ENCODE measurements around the gene HK1.
"Not testable (repeated sequence)": the region's sequence is repeated elsewhere in the genome, so short reads cannot be mapped to it uniquely, and the experiment has no call there.

HK1 gene

DNA sequence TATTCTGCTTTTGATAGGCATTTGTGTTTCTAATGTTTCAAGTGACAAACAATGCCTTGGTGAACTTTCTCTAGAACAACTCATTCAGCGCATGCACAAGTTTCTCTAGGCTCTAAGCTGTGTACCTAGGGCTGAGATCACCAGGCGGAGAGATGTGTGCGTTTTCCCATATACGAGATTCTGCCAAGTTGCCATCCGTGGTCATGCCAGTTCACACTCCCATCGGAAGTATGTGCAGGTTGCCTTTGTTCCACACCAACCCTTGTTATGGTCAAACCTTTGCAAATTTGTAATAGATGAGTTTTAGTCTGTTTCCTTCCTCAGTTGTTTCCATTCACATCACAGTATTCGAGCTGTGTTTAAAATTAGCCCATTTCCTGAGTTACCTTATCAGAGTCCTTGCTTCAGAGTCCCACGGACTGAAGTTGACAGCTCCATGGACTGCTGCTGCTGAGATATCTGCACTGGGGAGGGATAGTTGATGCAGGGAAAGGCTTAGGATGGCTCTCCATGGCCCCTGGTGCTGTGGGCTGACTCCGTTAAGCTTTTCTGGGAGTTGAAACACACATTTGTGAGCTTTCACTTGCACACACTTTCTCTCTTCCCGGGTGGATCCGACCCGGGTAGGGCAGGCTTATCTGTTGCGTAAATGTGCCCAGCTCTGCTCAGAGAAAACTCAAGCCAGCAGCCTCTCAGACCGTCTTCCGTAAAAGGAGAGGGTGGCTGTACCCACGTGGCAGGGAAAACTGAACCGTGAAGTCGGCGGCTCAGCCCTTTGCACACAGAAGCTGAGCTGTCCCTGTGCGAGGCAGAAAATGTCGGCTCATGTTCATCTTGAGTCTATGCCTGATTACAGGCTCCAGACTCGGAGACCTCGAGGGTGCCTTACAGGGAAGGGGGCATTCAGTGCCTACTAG is 49.4 kb downstream of the HK1 start:
- peaks cover 13% of the 10 kb centered on the region for H3K4me1 ChIP-seq (ENCODE audit: low read length)

DNA sequence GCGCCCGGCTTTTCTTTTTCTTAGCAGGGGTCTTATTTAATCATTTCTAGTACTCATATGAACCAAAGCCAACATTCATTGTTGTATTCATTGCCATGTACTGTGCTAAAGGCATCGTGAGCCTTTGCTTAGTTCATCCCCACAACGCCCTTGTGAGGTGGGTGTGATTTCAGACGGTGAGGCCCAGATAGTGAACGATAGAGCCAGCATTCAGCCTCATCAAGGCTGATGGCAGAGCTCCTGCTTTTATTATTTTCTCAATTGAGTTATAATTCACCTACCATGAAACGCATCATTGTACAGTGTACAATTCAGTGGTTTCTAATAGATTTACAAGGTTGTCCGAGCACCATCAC is 50.1 kb downstream of the HK1 start:
- no peak overlapping the region for H3K27ac ChIP-seq (ENCODE audit: low read length)
- H2AFZ ChIP-seq (ENCODE audit: low read depth, low read length), result peak overlapping the region; percentile 30; the same call in 1 of the 2 replicates
- peaks cover 22% of the 10 kb centered on the region for H3K79me2 ChIP-seq (ENCODE audit: low read length)
- H3K4me2 ChIP-seq (ENCODE audit: low read length), result peak overlapping the region; percentile 82
- H3K4me3 ChIP-seq (ENCODE audit: low read length), result peak overlapping the region; percentile 63
- H3K9me3 ChIP-seq (ENCODE audit: insufficient read depth, low read length), result no peaks in the 10 kb centered on the region
- no peaks in the 10 kb centered on the region for H3K27me3 ChIP-seq (ENCODE audit: low read depth, low read length)
- TF ChIP-seq EZH2phosphoT487 (IDR thresholded peaks at IDR 0.05; ENCODE audit: low read depth), result no peak
- TF ChIP-seq CTCF (IDR thresholded peaks at IDR 0.05; ENCODE audit: low read depth, low read length), result no peak
- H3K4me1 ChIP-seq (ENCODE audit: low read length), result peaks cover 13% of the 10 kb centered on the region
- peak overlapping the region; percentile 61 for H3K9ac ChIP-seq (ENCODE audit: low read length)
- no peaks in the 10 kb centered on the region for H3K36me3 ChIP-seq (replicated peaks; ENCODE audit: low read depth, low read length)
- H4K20me1 ChIP-seq (ENCODE audit: insufficient read depth, low read length), result no peaks in the 10 kb centered on the region

More for the DNA sequence above, 49.4 kb downstream of the HK1 start:
- H3K9me3 ChIP-seq (ENCODE audit: insufficient read depth, low read length), result no peaks in the 10 kb centered on the region
- peak overlapping the region; percentile 82 for H3K4me2 ChIP-seq (ENCODE audit: low read length)
- peak overlapping the region; percentile 63 for H3K4me3 ChIP-seq (ENCODE audit: low read length)
- H3K36me3 ChIP-seq (replicated peaks; ENCODE audit: low read depth, low read length), result no peaks in the 10 kb centered on the region
- H3K27ac ChIP-seq (ENCODE audit: low read length), result no peak overlapping the region
- no peaks in the 10 kb centered on the region for H4K20me1 ChIP-seq (ENCODE audit: insufficient read depth, low read length)
- peak overlapping the region; percentile 30; the same call in 1 of the 2 replicates for H2AFZ ChIP-seq (ENCODE audit: low read depth, low read length)
- peak overlapping the region; percentile 61 for H3K9ac ChIP-seq (ENCODE audit: low read length)
- peaks cover 22% of the 10 kb centered on the region for H3K79me2 ChIP-seq (ENCODE audit: low read length)
- TF ChIP-seq CTCF (IDR thresholded peaks at IDR 0.05; ENCODE audit: low read depth, low read length), result no peak
- TF ChIP-seq EZH2phosphoT487 (IDR thresholded peaks at IDR 0.05; ENCODE audit: low read depth), result no peak
- no peaks in the 10 kb centered on the region for H3K27me3 ChIP-seq (ENCODE audit: low read depth, low read length)

DNA sequence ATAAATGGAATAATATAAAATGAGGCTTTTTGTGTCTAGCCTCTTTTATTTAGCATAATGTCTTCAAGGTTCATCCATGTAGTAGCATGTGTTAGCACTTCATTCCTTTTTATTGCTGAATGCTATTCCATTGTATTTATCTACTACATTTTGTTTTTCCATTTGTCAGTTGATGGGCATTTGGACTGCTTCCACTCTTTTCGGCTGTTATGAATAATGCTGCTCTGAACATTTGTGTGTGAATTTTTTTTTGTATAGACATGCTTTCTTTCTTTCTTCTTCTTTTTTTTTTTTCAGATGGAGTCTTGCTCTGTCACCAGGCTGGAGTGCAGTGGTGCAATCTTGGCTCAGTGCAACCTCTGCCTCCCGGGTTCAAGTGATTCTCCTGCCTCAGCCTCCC is 50.6 kb downstream of the HK1 start:
- Histone ChIP-seq H3K79me2 (ENCODE audit: low read length) (peaks cover 19% of the 10 kb centered on the region), H3K4me1 (ENCODE audit: low read length) (peaks cover 13% of the 10 kb centered on the region)
- not testable (repeated sequence) for H3K9ac ChIP-seq (ENCODE audit: low read length); H2AFZ ChIP-seq (ENCODE audit: low read depth, low read length); H3K27me3 ChIP-seq (ENCODE audit: low read depth, low read length); H3K4me2 ChIP-seq (ENCODE audit: low read length); H3K27ac ChIP-seq (ENCODE audit: low read length); H3K9me3 ChIP-seq (ENCODE audit: insufficient read depth, low read length); H4K20me1 ChIP-seq (ENCODE audit: insufficient read depth, low read length); H3K4me3 ChIP-seq (ENCODE audit: low read length); H3K36me3 ChIP-seq (replicated peaks; ENCODE audit: low read depth, low read length)

DNA sequence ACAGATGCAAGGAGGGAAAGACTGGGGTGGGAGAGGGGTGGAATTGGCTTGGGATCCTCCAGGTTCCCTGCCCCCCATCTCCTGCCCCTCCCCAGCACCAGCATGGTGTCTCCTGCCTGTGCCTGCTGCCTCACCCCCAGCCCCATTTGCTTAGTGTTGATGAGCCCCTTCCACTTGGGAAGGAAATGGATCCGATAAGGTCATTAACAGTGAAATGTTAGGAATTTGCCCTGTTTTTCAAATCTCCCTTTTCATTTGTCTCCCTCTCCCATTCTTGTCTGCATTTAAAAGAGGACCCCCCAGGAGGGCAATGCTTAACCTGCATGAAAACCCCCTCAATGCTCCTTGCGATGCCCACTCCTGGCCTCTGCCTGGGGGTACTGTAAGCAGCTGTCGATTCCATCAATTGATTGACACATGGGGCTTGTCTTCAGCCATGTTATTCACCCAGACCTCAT is 51.5 kb downstream of the HK1 start:
- H3K27ac ChIP-seq (ENCODE audit: low read length), result no peak overlapping the region
- H3K27me3 ChIP-seq (ENCODE audit: low read depth, low read length), result no peaks in the 10 kb centered on the region
- no peak overlapping the region for H3K4me3 ChIP-seq (ENCODE audit: low read length)
- peaks cover 13% of the 10 kb centered on the region for H3K4me1 ChIP-seq (ENCODE audit: low read length)
- no peak overlapping the region for H2AFZ ChIP-seq (ENCODE audit: low read depth, low read length)
- TF ChIP-seq CTCF (IDR thresholded peaks at IDR 0.05; ENCODE audit: low read depth, low read length), result no peak
- no peak for TF ChIP-seq EZH2phosphoT487 (IDR thresholded peaks at IDR 0.05; ENCODE audit: low read depth)
- peaks cover 19% of the 10 kb centered on the region for H3K79me2 ChIP-seq (ENCODE audit: low read length)
- no peaks in the 10 kb centered on the region for H3K36me3 ChIP-seq (replicated peaks; ENCODE audit: low read depth, low read length)
- H4K20me1 ChIP-seq (ENCODE audit: insufficient read depth, low read length), result no peaks in the 10 kb centered on the region
- H3K9ac ChIP-seq (ENCODE audit: low read length), result no peak overlapping the region
- no peaks in the 10 kb centered on the region for H3K9me3 ChIP-seq (ENCODE audit: insufficient read depth, low read length)
- no peak overlapping the region for H3K4me2 ChIP-seq (ENCODE audit: low read length)
